Activated naive CD8-positive, alpha-beta T cell treated with anti-CD3 and anti-CD28 coated beads for 36 hours (primary cell): ENCODE measurements around the gene DPYSL5. TPM values are rescaled to one million over a fixed set of nuclear protein-coding genes. Genes with fewer than 3 reads are reported as not detected.

Experiments used
- DNase-seq: peaks from one replicate; pipeline ENCODE4 v3.0.0; 2021
- H3K27ac Mint-ChIP-seq: one replicate; pipeline ENCODE4 v1.8.0; 2022; ENCODE audit warnings: mild to moderate bottlenecking, moderate library complexity, mixed read lengths
- H3K27me3 Mint-ChIP-seq: one replicate; pipeline ENCODE4 v1.8.0; 2022; ENCODE audit warnings: mild to moderate bottlenecking, mixed read lengths
- H3K36me3 Mint-ChIP-seq: one replicate; pipeline ENCODE4 v1.8.0; 2021; ENCODE audit warnings: mild to moderate bottlenecking, mixed read lengths
- H3K4me1 Mint-ChIP-seq: one replicate; pipeline ENCODE4 v1.8.0; 2021; ENCODE audit warnings: mixed read lengths
- H3K4me3 Mint-ChIP-seq: one replicate; pipeline ENCODE4 v1.8.0; 2022; ENCODE audit warnings: mild to moderate bottlenecking, moderate library complexity, mixed read lengths
- H3K9me3 Mint-ChIP-seq: one replicate; pipeline ENCODE4 v1.8.0; 2022; ENCODE audit warnings: mixed read lengths
- total RNA-seq, 2 experiments: library from RNA; stranded (reverse); gene quantifications; one replicate each; pipeline ENCODE4 v1.2.3, GENCODE V29; 2021

DPYSL5 gene
- total RNA-seq, 2 experiments from 2014 or later = not detected

- Mint-ChIP-seq H3K4me1 (no peaks in the 10 kb centered on the region), H3K4me3 (no peak overlapping the region), H3K9me3 (no peaks in the 10 kb centered on the region), H3K36me3 (no peaks in the 10 kb centered on the region), H3K27ac (no peak overlapping the region), H3K27me3 (peaks cover 4% of the 10 kb centered on the region)
- no peak for DNase-seq
Measured at GRCh38 chr2:26897807-26898479, 50.0 kb downstream of the DPYSL5 start.

GRCh38 chr2:26898480-26899078 lies 50.6 kb downstream of the DPYSL5 start:
- Mint-ChIP-seq H3K36me3 (no peaks in the 10 kb centered on the region), H3K27ac (no peak overlapping the region), H3K4me1 (no peaks in the 10 kb centered on the region), H3K9me3 (no peaks in the 10 kb centered on the region), H3K27me3 (peaks cover 4% of the 10 kb centered on the region), H3K4me3 (no peak overlapping the region)
- no peak for DNase-seq

GRCh38 chr2:26899500-26900164 lies 51.7 kb downstream of the DPYSL5 start:
- Mint-ChIP-seq H3K36me3 (no peaks in the 10 kb centered on the region), H3K27me3 (peaks cover 4% of the 10 kb centered on the region), H3K4me3 (no peak overlapping the region), H3K27ac (no peak overlapping the region), H3K9me3 (no peaks in the 10 kb centered on the region), H3K4me1 (no peaks in the 10 kb centered on the region)
- DNase-seq = no peak

- Mint-ChIP-seq H3K4me1 (no peaks in the 10 kb centered on the region), H3K27me3 (peaks cover 4% of the 10 kb centered on the region), H3K27ac (no peak overlapping the region), H3K4me3 (no peak overlapping the region), H3K9me3 (no peaks in the 10 kb centered on the region), H3K36me3 (no peaks in the 10 kb centered on the region)
- DNase-seq = no peak
Measured at GRCh38 chr2:26900831-26901321, 52.9 kb downstream of the DPYSL5 start.

GRCh38 chr2:26901326-26902183 lies 53.6 kb downstream of the DPYSL5 start:
- Mint-ChIP-seq H3K27me3 (peaks cover 4% of the 10 kb centered on the region), H3K27ac (no peak overlapping the region), H3K4me3 (no peak overlapping the region), H3K9me3 (no peaks in the 10 kb centered on the region), H3K4me1 (no peaks in the 10 kb centered on the region), H3K36me3 (no peaks in the 10 kb centered on the region)
- no peak for DNase-seq

GRCh38 chr2:26903676-26904075 lies 55.7 kb downstream of the DPYSL5 start:
- no peak overlapping the region for H3K4me3 Mint-ChIP-seq

GRCh38 chr2:26904839-26905238 lies 56.9 kb downstream of the DPYSL5 start:
- no peaks in the 10 kb centered on the region for H3K36me3 Mint-ChIP-seq
- H3K27ac Mint-ChIP-seq = no peak overlapping the region
- H3K9me3 Mint-ChIP-seq = no peaks in the 10 kb centered on the region
- DNase-seq = no peak
- no peaks in the 10 kb centered on the region for H3K4me1 Mint-ChIP-seq
- no peak overlapping the region for H3K4me3 Mint-ChIP-seq
- H3K27me3 Mint-ChIP-seq = peaks cover 7% of the 10 kb centered on the region

More at GRCh38 chr2:26903676-26904075, 55.7 kb downstream of the DPYSL5 start:
- Mint-ChIP-seq H3K27ac (no peak overlapping the region), H3K9me3 (no peaks in the 10 kb centered on the region), H3K27me3 (peaks cover 4% of the 10 kb centered on the region), H3K36me3 (no peaks in the 10 kb centered on the region), H3K4me1 (no peaks in the 10 kb centered on the region)
- no peak for DNase-seq

GRCh38 chr2:26905341-26906198 lies 57.6 kb downstream of the DPYSL5 start:
- no peak overlapping the region for H3K4me3 Mint-ChIP-seq
- H3K36me3 Mint-ChIP-seq = no peaks in the 10 kb centered on the region
- peaks cover 8% of the 10 kb centered on the region for H3K27me3 Mint-ChIP-seq
- no peaks in the 10 kb centered on the region for H3K4me1 Mint-ChIP-seq
- H3K27ac Mint-ChIP-seq = no peak overlapping the region
- no peaks in the 10 kb centered on the region for H3K9me3 Mint-ChIP-seq
- DNase-seq = no peak

GRCh38 chr2:26907416-26907815 lies 59.5 kb downstream of the DPYSL5 start:
- DNase-seq = no peak
- Mint-ChIP-seq H3K27me3 (peaks cover 18% of the 10 kb centered on the region), H3K36me3 (no peaks in the 10 kb centered on the region), H3K4me1 (no peaks in the 10 kb centered on the region), H3K27ac (no peak overlapping the region), H3K4me3 (no peak overlapping the region), H3K9me3 (no peaks in the 10 kb centered on the region)

- Mint-ChIP-seq H3K4me1 (no peaks in the 10 kb centered on the region), H3K4me3 (no peak overlapping the region), H3K27ac (no peak overlapping the region), H3K36me3 (no peaks in the 10 kb centered on the region), H3K27me3 (peaks cover 22% of the 10 kb centered on the region), H3K9me3 (no peaks in the 10 kb centered on the region)
- DNase-seq = no peak
Measured at GRCh38 chr2:26910176-26910575, 62.2 kb downstream of the DPYSL5 start.

GRCh38 chr2:26911911-26912861 lies 64.3 kb downstream of the DPYSL5 start:
- no peaks in the 10 kb centered on the region for H3K4me1 Mint-ChIP-seq
- no peaks in the 10 kb centered on the region for H3K36me3 Mint-ChIP-seq
- peaks cover 22% of the 10 kb centered on the region for H3K27me3 Mint-ChIP-seq
- H3K27ac Mint-ChIP-seq = no peak overlapping the region
- no peak overlapping the region for H3K4me3 Mint-ChIP-seq
- H3K9me3 Mint-ChIP-seq = no peaks in the 10 kb centered on the region
- no peak for DNase-seq

- no peaks in the 10 kb centered on the region for H3K9me3 Mint-ChIP-seq
- no peak for DNase-seq
- H3K36me3 Mint-ChIP-seq = no peaks in the 10 kb centered on the region
- no peak overlapping the region for H3K4me3 Mint-ChIP-seq
- H3K27me3 Mint-ChIP-seq = peaks cover 18% of the 10 kb centered on the region
- no peak overlapping the region for H3K27ac Mint-ChIP-seq
- H3K4me1 Mint-ChIP-seq = no peaks in the 10 kb centered on the region
Measured at GRCh38 chr2:26913606-26913998, 65.7 kb downstream of the DPYSL5 start.

GRCh38 chr2:26913999-26914658 lies 66.2 kb downstream of the DPYSL5 start:
- Mint-ChIP-seq H3K9me3 (no peaks in the 10 kb centered on the region), H3K27ac (no peak overlapping the region), H3K27me3 (peaks cover 15% of the 10 kb centered on the region), H3K4me3 (no peak overlapping the region), H3K36me3 (no peaks in the 10 kb centered on the region), H3K4me1 (no peaks in the 10 kb centered on the region)
- DNase-seq = no peak
